GOT3 (cell line): ENCODE results near the gene PPP6R1.
A peak's percentile ranks its signal among the peaks of the same experiment; 100 is the strongest.

Experiments
- DNase-seq: peaks from one replicate; lab custom pipeline; 2025; ENCODE audit warnings: mixed read lengths; lab: John Stamatoyannopoulos, UW

Gene PPP6R1, protein sequence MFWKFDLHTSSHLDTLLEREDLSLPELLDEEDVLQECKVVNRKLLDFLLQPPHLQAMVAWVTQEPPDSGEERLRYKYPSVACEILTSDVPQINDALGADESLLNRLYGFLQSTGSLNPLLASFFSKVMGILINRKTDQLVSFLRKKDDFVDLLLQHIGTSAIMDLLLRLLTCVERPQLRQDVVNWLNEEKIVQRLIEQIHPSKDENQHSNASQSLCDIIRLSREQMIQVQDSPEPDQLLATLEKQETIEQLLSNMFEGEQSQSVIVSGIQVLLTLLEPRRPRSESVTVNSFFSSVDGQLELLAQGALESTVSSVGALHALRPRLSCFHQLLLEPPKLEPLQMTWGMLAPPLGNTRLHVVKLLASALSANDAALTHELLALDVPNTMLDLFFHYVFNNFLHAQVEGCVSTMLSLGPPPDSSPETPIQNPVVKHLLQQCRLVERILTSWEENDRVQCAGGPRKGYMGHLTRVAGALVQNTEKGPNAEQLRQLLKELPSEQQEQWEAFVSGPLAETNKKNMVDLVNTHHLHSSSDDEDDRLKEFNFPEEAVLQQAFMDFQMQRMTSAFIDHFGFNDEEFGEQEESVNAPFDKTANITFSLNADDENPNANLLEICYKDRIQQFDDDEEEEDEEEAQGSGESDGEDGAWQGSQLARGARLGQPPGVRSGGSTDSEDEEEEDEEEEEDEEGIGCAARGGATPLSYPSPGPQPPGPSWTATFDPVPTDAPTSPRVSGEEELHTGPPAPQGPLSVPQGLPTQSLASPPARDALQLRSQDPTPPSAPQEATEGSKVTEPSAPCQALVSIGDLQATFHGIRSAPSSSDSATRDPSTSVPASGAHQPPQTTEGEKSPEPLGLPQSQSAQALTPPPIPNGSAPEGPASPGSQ

GRCh38 chr19:55258828-55259539 is at the start of gene PPP6R1:
Gene PPP6R1 (minus strand): TSS chr19:55259017. CDS start chr19:55247103, 11,914 bp downstream.
- DNase-seq: peak; percentile 97

DNA sequence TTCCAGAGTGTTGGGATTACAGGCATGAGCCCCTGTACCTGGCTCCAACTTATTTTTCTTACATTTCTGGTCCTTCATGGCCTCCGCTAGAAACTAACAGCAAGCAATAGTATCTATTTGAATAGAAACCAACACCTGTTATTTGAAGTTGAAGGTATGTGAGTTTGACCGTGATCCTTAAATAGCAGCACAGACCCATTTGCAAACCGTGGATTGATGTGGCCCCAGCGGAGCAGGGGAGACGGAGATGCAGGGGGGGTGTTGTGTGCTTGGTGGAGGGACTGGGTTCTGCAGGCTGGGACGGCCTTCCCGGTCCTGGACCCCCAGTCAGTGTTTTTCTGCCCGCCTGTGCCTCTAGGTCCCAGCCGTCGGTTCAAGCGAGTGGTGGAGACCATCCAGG is 49.5 kb upstream of the PPP6R1 start:
- DNase-seq: no peak

- DNase-seq: no peak
Observed at GRCh38 chr19:55306712-55307111, 47.9 kb upstream of the PPP6R1 start.

GRCh38 chr19:55305983-55306562 is 47.3 kb upstream of the PPP6R1 start:
- DNase-seq: no peak

GRCh38 chr19:55305491-55305890 is 46.7 kb upstream of the PPP6R1 start:
- DNase-seq: no peak

- DNase-seq: no peak
Observed at GRCh38 chr19:55304980-55305379, 46.2 kb upstream of the PPP6R1 start.

DNA sequence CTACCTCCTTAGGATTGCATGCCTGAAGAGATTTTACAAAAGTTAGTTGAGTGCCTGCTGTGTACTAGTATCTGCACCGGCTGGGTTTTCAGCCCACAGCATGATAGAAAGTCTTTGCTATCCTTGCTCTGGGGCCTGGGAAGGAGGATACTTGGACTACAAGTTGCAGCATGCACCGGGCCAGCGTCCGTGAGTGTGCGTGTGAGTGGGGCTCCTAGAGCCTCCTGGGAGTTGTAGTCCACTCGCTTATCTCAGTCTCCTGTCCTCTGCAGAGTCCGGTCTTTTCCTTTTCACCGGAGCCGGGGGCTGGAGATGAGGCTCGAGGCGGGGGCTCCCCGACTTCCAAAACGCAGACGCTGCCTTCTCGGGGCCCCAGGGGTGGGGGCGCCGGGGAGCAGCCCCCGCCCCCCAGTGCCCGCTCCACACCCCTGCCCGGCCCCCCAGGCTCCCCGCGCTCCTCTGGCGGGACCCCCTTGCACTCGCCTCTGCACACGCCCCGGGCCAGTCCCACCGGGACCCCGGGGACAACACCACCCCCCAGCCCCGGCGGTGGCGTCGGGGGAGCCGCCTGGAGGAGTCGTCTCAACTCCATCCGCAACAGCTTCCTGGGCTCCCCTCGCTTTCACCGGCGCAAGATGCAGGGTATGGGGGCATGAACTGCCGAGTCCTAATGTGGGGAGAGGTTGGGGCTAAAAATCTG is 45.6 kb upstream of the PPP6R1 start:
- no peak for DNase-seq

GRCh38 chr19:55303477-55303876 is 44.7 kb upstream of the PPP6R1 start:
- no peak for DNase-seq

- DNase-seq: no peak
Observed at GRCh38 chr19:55302318-55302703, 43.5 kb upstream of the PPP6R1 start.

GRCh38 chr19:55301459-55302317 is 42.9 kb upstream of the PPP6R1 start:
- DNase-seq: peak; percentile 51

DNA sequence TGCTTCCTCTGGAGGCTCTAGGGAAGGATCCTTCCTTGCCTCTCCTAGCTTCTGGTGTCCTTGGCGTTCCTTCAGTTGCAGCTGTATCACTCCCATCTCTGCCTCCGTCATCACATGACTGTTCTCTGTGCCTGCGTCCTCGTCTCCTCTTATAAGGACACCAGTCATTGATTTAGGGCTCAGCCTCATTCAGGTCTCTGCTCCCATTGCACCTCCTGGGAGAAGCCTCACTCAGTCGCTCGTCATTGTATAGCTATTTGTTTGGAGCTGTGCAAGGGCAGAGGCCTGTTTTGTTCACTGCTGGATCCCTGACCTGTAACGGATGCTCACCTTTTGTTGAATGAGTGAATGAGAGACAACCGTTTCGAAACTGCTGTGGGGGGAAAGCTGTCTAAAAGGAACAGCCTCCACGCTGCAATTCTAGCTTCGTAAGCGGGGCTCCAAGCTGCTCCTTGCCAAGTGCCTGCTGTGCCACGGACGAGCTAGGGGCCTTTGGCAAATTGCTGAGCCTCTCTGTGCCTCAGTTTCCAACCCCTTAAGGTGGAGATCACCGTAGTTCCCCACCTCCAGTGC is 42.2 kb upstream of the PPP6R1 start:
- DNase-seq: no peak

DNA sequence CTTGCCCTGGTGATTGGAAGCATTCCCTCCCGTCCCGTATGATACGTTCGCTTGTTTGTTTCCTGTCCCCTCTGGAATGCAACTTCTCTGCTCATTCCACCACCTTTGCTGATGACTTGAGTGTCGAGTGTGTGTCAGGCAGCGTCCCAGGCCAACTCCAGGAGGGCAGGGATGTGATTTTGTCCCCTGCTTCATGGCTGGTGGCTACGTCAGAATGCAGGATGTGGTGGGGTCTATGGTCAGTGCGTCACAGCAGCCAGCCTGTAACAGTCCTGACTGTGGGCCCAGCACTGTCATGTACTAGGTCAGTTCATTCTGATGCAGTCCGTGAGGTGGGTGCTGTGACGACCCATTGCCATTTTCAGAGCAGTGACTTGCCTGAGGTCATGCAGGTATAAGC is 41.2 kb upstream of the PPP6R1 start:
- DNase-seq: no peak

DNA sequence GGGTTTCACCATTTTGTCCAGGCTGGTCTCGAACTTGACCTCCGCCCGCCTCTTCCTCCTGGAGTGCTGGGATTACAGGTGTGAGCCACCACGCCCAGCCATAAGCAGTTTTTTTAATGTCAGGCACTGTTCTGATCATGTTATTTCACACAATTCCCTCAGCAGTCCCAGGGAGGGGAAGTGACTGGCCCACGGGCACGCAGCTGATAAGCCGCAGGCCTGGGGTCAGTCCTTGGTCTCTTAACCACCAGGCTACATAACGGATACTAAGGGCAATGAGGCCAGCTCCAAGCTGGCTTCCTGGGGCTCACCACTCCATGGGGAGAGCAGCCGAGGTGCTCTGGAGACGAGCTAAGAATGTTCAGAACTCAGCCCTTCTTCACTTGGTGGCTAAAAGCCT is 38.5 kb upstream of the PPP6R1 start:
- no peak for DNase-seq

DNA sequence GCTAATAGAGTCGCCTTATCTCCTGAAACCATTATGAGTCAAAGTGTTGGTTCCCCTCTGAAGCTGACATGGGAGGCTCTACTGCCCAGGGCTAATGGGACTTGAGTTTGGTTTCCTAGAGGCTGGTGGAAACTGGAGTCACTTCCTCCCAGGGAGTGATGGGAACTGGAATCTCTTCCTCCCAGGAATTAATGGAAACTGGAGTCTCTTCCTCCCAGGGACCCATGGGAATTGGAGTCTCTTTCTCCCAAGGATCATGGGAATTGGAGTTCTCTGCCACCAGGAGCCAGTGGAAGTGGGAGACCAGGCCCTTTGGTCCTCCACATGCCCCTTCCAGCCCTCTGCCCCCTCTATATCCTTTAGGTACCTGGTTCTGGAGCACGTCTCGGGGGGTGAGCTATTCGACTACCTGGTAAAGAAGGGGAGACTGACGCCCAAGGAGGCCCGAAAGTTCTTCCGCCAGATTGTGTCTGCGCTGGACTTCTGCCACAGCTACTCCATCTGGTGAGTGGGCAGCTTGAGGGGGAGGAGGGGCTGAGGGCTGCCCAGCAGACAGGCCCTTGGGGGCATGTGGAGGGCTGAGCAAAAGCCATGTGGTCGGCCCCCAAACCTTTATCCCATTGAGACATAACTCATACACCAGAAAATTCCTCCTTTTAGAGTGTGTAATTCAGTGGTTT is 30.4 kb upstream of the PPP6R1 start:
- no peak for DNase-seq

DNA sequence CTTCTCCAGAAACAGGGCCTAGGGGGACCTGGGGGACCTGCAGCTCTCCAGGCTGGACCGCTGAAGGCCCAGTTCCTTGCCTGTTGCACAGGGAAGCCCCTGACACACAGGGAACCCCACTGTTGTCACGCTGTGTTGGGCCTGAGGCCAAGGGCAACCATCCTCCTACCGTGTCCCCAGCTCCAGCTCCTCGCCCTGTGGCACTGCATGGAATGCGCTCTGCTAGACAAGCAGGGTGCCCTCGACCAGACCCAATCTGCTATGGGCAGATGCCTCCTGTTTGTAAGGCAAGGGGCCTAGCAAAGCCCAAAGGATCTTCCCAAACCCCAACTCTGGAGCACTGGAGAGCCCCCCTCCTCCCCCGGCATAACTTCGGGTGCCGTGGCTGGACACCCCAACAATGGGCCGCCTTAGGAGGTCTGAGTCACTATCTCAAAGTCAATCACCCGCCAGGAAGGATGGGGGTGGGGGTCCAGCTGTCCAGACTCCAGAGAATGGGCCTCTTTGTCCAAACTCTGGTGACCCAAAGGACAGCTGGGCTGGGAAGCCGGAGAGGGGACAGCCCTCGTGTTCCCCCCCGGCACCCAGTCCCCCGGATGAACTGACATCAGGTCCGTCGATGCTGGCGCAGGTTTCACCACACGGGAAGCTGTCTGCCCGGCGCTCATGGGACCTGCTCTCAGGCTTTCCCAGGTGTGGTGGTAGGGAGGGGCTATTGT is 28.7 kb upstream of the PPP6R1 start:
- no peak for DNase-seq

DNA sequence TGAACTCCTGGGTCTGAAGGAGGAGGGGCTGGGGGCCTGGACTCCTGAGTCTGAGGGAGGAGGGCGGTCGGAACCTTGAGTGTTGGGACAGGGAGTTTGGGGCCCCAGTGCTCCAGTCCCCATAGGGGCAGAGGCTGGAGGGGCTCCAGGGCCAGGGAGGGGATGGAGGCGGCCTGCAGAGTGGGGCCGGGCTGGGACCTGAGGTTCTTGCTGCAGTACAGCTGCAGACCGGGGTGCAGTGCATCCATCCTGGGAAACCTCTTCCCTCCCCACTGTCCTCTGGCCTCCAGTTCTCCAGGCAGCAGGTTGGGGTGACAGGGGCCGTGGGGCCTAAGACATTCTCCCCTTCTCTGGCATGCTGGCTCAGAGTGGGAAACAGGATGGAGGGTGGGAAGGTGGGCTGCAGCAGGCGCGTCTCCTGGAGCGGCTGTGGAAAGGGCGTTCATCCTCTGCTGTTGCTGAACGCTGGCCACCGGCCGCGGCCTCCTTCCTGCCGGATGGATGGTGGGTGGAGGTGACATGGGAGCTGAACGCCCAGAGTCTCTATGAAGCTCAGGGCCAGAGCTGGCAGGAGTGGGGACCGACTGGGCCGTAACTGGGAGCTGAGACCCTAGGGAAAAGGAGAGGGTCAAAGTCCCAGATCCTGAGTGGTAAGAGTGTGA is 26.5 kb upstream of the PPP6R1 start:
- no peak for DNase-seq

GRCh38 chr19:55284405-55285058 is 25.7 kb upstream of the PPP6R1 start:
- no peak for DNase-seq
